Right forelimb (tissue), 1 donor: Measurements from ENCODE around the gene ZNF516.

ENCODE experiments used
- DNase-seq: peaks from one replicate; pipeline ENCODE4 v3.0.0-alpha.2; 2018

ZNF516 gene

GRCh38 chr18:76452357-76452756 is 42.7 kb downstream of the ZNF516 start:
- DNase-seq: no peak

- no peak for DNase-seq
These were observed 43.4 kb downstream of the ZNF516 start for GRCh38 chr18:76451396-76452331.

DNA sequence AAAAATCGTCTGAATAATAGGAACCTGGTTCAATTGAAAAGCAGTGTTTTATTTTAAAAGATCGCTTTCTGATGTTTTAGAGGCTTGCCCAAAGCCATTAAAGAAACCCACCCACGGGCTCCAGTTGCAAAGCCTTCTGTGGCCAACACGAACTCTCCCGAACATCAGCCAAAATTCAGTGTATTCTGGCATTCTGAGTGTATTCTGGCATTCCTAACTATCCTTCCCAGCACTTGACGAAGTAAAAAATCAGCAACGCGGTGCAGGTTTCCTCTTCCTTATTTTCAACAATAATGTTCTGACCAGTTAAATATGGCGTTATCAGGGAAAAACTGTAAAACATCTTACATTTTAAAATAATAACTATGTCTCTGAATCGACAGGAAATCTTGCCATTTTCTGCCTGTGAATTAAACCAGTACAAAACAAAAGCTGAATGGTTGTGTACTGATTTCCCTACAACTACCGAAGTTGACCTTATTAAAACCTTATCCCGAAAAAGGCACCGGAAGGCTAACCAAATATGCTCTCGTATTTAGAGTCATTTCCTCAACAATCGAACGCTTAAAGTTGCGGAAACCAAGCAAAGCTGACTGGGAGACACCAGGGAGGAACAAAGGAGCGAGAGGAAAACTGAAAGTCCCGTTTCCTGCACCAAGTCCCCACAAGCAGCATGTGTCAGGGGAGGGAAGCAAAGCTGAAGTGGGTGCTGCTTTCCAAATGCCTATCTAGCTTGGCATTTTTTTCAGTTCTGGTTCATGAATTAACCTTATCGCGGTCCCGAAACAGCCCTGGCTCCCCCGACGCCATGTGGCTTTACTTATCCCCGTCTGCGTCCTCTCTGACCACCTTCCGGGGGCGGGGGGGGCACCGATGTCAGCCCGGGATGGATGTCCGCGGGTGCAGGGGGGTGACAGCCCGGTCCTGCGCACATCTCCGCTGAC is 44.3 kb downstream of the ZNF516 start:
- peak; percentile 77 for DNase-seq

DNA sequence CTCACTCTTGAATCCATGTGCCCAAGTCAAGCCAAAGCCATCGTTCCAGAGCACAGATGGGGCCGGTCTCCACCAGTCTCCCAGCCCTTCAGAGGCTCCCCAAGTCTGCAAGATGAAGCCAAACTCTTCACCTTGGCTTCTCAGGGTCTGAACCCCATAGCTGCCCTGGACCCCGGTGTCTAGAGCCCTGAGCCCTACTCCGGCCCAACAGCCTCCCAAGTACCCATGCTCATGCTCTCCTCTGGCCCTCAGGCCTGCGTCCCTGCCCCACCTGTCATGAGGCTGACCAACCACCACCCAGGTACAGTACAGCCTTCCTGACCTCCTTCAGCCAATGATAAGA is 46.0 kb downstream of the ZNF516 start:
- no peak for DNase-seq

- no peak for DNase-seq
These were observed 46.6 kb downstream of the ZNF516 start for GRCh38 chr18:76448256-76449110.

DNA sequence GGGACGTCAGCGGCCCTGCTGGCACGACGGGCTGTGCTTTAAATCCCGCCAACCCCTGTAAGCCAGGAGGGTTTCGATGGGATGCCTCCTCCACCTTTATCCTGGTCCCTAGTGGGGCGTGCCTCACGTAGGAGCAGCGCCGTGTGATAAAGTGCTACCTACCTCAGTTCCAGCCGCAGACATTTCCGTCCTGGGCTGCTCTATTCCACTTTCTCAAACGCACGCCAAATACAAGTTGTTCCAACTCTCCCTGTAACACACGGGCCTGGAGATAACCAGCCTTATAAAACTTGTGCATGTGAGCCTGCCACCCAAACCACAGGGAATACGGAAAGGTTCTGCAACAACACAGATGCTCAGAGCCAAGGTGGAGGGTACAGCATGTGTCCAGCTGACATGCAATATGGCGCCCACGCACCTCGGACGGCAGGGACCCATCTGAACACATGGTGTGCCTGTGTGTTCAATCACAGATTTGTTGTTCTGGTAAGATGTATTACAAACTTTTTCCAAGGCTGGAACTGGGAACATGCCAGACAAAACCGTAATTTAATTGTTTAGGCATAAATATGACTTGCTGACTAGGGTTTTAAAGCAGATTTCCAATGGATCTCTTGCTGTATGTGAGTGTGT is 47.7 kb downstream of the ZNF516 start:
- DNase-seq: no peak

GRCh38 chr18:76446321-76447257 is 48.5 kb downstream of the ZNF516 start:
- no peak for DNase-seq

DNA sequence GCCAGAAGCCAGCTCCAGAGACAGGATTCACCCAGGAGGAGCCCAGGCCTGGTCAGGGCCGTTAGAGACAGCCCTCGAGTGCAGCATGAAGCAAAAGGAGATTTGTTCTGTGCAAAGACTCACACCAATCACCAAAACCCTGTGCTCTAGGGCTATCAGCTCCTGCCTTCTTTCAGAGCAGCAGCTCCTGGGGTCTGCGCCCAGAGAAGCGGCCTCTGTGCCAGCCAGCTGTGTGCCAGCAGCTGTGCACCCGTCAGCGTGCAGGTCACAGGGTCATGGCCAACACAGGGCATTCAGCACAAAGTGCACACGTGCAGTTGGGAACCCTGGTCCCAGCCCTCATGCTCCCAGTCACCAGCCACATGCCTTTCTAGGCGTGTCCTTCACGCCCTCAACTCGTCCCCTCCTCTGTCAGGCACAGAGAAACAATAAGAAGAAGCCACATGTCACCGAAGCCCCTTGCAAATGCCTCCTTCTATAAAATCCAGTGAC is 49.3 kb downstream of the ZNF516 start:
- DNase-seq: no peak

DNA sequence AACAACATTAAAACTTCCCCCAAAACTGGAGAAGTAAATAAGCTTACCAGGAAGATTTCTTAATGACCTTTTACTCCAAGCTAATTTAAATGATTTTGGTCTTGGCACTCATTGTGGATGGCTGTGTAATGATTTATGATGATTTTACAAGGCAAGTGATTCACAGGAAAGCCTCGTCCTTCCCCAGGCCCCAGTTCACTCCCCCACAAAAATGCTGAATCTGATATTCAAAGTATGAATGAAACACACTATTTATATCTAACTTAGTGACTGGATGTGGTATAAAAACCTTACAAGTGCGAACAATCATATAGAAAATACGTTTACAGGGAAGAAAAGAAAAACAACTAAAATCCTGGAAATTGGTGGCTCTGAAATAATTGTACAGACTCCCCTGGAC is 49.8 kb downstream of the ZNF516 start:
- DNase-seq: no peak

DNA sequence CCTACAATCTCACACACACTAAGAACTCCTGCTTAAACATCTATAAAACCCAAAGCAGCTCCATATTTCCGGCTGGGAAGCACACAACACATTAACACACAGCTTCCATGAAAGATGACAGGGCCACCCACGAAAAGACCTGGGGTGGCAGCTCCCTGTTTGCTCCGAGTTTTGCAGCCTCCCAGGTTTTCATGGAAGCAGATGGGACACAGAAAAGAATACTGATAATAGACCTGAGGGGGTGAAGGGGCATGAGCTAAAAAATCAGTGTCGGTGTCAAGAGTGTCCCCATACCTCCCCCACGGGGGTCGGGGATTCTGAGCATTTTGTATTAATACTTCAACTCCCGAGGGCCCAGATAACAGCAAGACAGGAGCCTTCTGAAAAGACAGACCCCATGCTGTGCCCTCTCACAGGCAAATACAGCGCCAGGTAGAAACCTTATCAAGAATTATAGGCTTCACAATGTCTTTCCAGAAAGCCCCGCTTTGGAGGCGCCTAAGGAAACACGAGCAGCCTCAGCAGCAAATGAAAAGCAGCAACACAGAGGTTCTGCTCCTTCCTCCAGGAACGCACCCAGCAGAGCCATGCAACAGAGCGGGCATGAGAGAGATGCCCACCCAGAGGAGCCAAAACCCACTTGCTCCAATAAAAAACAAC is 50.5 kb downstream of the ZNF516 start:
- DNase-seq: no peak

- no peak for DNase-seq
These were observed 51.3 kb downstream of the ZNF516 start for GRCh38 chr18:76443519-76444445.

- no peak for DNase-seq
These were observed 52.5 kb downstream of the ZNF516 start for GRCh38 chr18:76442413-76443171.

DNA sequence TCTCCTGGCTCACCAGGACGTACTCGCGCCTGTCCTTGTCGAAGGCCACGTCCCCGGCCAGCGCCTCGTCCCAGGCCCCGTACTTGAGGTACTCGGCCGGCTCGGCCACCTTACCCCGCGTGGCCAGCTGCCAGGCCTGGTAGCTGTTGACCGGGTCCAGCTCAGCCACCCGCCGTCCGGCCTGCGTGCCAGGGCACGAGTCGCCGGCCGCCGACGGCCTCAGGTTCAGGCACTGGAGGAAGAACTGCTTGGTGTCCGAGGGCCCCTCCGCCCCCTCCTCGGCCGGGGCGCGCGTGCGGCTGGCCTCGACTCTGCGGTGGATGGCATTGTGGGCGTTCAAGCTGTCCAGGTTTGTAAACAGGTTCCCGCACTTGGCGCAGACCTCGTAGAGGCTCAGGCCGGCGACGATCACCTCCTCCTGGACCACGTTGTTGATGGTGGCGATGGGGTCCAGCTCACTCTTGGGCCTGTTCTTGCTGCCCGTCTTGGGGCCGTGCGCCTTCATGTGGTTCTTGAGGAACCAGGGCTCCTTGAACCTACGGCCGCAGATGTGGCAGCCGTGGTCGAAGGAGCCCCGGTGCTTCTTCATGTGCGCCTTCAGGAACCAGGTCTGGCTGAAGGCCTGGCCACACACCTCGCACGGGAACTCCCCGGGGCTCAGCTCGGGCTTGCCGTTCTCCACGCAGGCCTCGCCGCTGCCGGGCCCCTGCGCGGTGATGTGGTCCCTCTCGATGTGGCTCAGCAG is 53.2 kb downstream of the ZNF516 start:
- no peak for DNase-seq

DNA sequence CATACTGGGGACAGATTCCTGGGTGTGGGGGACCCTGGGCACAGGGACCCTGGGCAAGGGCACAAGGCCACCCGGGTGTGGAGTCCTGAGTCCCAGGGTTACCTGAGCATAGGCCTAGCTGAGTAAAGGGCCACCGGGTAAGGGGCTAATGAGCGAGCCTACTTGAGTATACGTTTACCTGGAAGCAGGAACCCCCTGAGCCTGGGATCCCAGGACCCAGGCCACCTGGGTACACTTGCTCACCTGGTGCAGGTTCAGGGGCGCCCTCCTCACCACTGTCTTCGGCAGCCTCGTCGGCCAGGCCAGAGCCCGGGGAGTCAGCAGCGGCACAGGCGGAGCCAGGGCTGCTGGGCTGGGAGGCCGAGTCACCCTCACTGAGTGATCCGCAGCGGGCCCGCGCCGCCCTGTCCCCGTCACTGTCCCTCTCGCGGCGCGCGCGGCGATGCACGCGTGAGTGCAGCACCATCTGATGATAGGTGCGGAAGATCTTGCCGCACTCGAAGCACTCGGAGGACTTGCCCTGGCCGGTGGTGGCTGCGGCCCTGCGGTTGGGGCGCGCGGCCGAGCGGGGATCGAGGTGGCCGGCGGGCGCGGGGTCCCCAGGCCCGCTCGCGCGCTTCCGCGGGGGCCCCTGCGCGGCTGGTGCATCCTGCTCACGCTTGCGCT is 53.9 kb downstream of the ZNF516 start:
- no peak for DNase-seq

- no peak for DNase-seq
These were observed 57.1 kb downstream of the ZNF516 start for GRCh38 chr18:76437910-76438309.

DNA sequence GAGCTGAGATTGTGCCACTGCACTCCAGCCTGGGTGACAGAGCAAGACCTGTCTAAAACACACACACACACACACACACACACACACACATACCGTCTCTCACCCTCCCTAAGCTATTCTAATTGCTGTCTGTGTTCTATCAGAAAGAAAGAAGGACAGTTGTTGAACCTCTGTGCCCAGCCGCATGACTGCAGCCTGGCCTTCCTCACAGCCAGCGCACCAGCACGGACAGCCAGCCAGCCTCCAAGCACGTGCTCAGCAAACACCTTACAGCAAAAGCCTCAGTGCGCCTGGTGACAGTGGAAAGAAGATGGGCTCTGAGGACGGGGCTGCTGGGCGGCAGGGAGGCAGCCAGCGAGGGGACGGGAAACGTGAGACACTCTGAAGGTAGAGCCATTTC is 58.0 kb downstream of the ZNF516 start:
- DNase-seq: no peak

GRCh38 chr18:76436342-76436741 is 58.7 kb downstream of the ZNF516 start:
- no peak for DNase-seq
